ENCODE results near the gene BAIAP2L2.

GRCh38 chr22:38088629-38089473 lies 21.6 kb downstream of the BAIAP2L2 start:
- TF ChIP-seq CTCF (IDR thresholded peaks at IDR 0.05) (no peak), POLR2A (IDR thresholded peaks at IDR 0.05) (no peak), POLR2AphosphoS5 (IDR thresholded peaks at IDR 0.05; ENCODE audit: insufficient read depth in 1 of 2, low read depth in 1 of 2) (no peak)
